ENCODE measurements around the gene SLC6A1. TPM values are rescaled to one million over a fixed set of nuclear protein-coding genes. Genes with fewer than 3 reads are reported as not detected.

SLC6A1 gene
- total and polyA plus RNA-seq, 2 of the 13 experiments (the other 11 are each of a cell fraction or from before 2014, with no cell fraction given) = not detected

DNA sequence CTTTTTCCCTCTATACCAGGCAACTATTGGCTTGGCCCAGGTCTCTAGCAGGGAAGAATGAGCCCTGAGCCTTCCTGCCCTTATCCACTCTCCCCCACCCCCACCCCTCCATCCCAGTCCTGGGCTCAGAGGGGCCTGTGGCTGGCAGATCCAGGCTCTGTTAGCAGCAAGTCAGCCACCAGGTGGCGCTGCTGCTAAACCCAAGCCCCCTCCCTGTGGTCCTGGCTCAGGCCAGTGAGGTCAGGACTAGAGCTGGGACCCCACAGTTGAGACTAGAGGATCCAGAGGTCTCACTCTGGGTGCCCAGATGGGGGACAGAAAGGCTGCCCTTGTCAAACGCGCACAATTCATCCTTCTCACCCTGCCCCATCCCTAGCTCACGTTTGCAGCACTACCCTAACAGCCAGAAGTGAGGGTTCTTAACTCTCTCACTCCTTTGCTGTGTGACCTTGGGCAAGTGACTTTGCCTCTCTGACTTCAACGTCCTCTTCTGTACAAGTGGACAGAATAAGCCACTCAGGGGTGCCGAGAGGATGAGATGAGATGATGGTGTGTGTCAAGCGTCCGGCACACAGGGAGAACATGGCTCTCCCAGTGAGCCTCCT, 46.8 kb upstream of the SLC6A1 start (continued):
- TF ChIP-seq, protein P1, sequence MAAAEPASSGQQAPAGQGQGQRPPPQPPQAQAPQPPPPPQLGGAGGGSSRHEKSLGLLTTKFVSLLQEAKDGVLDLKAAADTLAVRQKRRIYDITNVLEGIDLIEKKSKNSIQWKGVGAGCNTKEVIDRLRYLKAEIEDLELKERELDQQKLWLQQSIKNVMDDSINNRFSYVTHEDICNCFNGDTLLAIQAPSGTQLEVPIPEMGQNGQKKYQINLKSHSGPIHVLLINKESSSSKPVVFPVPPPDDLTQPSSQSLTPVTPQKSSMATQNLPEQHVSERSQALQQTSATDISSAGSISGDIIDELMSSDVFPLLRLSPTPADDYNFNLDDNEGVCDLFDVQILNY (CRISPR knock-in tag; conservative IDR thresholded peaks at IDR 0.05) = no peak
- TF ChIP-seq RAD21 (CRISPR knock-in tag; IDR thresholded peaks at IDR 0.05) = peak; percentile 74
- TF ChIP-seq ZMYM4 (CRISPR knock-in tag; IDR thresholded peaks at IDR 0.05) = no peak
- TF ChIP-seq NFATC3 (CRISPR knock-in tag; IDR thresholded peaks at IDR 0.05) = no peak
- no peak for TF ChIP-seq RFX1 (IDR thresholded peaks at IDR 0.05)
- TF ChIP-seq, protein P2, sequence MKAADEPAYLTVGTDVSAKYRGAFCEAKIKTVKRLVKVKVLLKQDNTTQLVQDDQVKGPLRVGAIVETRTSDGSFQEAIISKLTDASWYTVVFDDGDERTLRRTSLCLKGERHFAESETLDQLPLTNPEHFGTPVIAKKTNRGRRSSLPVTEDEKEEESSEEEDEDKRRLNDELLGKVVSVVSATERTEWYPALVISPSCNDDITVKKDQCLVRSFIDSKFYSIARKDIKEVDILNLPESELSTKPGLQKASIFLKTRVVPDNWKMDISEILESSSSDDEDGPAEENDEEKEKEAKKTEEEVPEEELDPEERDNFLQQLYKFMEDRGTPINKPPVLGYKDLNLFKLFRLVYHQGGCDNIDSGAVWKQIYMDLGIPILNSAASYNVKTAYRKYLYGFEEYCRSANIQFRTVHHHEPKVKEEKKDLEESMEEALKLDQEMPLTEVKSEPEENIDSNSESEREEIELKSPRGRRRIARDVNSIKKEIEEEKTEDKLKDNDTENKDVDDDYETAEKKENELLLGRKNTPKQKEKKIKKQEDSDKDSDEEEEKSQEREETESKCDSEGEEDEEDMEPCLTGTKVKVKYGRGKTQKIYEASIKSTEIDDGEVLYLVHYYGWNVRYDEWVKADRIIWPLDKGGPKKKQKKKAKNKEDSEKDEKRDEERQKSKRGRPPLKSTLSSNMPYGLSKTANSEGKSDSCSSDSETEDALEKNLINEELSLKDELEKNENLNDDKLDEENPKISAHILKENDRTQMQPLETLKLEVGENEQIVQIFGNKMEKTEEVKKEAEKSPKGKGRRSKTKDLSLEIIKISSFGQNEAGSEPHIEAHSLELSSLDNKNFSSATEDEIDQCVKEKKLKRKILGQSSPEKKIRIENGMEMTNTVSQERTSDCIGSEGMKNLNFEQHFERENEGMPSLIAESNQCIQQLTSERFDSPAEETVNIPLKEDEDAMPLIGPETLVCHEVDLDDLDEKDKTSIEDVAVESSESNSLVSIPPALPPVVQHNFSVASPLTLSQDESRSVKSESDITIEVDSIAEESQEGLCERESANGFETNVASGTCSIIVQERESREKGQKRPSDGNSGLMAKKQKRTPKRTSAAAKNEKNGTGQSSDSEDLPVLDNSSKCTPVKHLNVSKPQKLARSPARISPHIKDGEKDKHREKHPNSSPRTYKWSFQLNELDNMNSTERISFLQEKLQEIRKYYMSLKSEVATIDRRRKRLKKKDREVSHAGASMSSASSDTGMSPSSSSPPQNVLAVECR (CRISPR knock-in tag; IDR thresholded peaks at IDR 0.05; ENCODE audit: borderline replicate concordance) = no peak
- TF ChIP-seq POLR2AphosphoS2 (IDR thresholded peaks at IDR 0.05; ENCODE audit: low read depth, low read length) = no peak
- TF ChIP-seq BRD4 (CRISPR knock-in tag; IDR thresholded peaks at IDR 0.05) = no peak
- no peak for TF ChIP-seq TAF15 (IDR thresholded peaks at IDR 0.05; ENCODE audit: low read depth, low read length, poor library complexity, severe bottlenecking)
- peak; percentile 26 for TF ChIP-seq XRCC5 (optimal IDR thresholded peaks at IDR 0.05; ENCODE audit: low read length)
- no peak for TF ChIP-seq CBFB (CRISPR knock-in tag; IDR thresholded peaks at IDR 0.05)
- TF ChIP-seq FOXP1 (IDR thresholded peaks at IDR 0.05) = no peak
- no peak for TF ChIP-seq FOXP1 (CRISPR knock-in tag; IDR thresholded peaks at IDR 0.05)
- no peak for TF ChIP-seq AHR (CRISPR knock-in tag; IDR thresholded peaks at IDR 0.05)
- TF ChIP-seq NONO (IDR thresholded peaks at IDR 0.05) = no peak
- no peak for TF ChIP-seq NONO (CRISPR knock-in tag; conservative IDR thresholded peaks at IDR 0.05)
- TF ChIP-seq MXI1 (IDR thresholded peaks at IDR 0.05; ENCODE audit: borderline replicate concordance, low read depth, low read length) = no peak
- peak; percentile 77 for TF ChIP-seq ZNF768 (CRISPR knock-in tag; IDR thresholded peaks at IDR 0.05)
- TF ChIP-seq MATR3 (CRISPR knock-in tag; IDR thresholded peaks at IDR 0.05) = no peak
- TF ChIP-seq FOSL2 (CRISPR knock-in tag; IDR thresholded peaks at IDR 0.05) = no peak
- no peak for TF ChIP-seq ZNF317 (CRISPR knock-in tag; IDR thresholded peaks at IDR 0.05)
- TF ChIP-seq STAG1 (CRISPR knock-in tag; IDR thresholded peaks at IDR 0.05) = peak; percentile 77
- no peak for TF ChIP-seq ZNF878 (CRISPR knock-in tag; IDR thresholded peaks at IDR 0.05)
- no peak for TF ChIP-seq PITX1 (CRISPR knock-in tag; IDR thresholded peaks at IDR 0.05)
- TF ChIP-seq, protein P3, sequence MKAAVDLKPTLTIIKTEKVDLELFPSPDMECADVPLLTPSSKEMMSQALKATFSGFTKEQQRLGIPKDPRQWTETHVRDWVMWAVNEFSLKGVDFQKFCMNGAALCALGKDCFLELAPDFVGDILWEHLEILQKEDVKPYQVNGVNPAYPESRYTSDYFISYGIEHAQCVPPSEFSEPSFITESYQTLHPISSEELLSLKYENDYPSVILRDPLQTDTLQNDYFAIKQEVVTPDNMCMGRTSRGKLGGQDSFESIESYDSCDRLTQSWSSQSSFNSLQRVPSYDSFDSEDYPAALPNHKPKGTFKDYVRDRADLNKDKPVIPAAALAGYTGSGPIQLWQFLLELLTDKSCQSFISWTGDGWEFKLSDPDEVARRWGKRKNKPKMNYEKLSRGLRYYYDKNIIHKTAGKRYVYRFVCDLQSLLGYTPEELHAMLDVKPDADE (CRISPR knock-in tag; IDR thresholded peaks at IDR 0.05) = no peak
- no peak for TF ChIP-seq ZNF790 (CRISPR knock-in tag; IDR thresholded peaks at IDR 0.05; ENCODE audit: borderline replicate concordance)

Measured in HepG2 (cell line).